HuH-7.5 (cell line): ENCODE measurements around the gene DNAJC25.
"Not testable (repeated sequence)": the region's sequence is repeated elsewhere in the genome, so short reads cannot be mapped to it uniquely, and the experiment has no call there.

Experiments used
- DNase-seq: peaks from one replicate; pipeline ENCODE4 v3.0.0; 2011; ENCODE audit warnings: low spot score

The DNAJC25 gene

GRCh38 chr9:111663301-111663823, 32.2 kb downstream of the DNAJC25 start:
- no peak for DNase-seq

- DNase-seq: no peak
Observed at GRCh38 chr9:111668026-111668573, 37.0 kb downstream of the DNAJC25 start.

- DNase-seq: not testable (repeated sequence)
Observed at GRCh38 chr9:111668601-111669000, 37.5 kb downstream of the DNAJC25 start.

GRCh38 chr9:111674319-111674718, 43.2 kb downstream of the DNAJC25 start:
- DNase-seq: no peak

GRCh38 chr9:111676116-111676515, 45.0 kb downstream of the DNAJC25 start:
- DNase-seq: no peak

- peak; percentile 45 for DNase-seq
Observed at GRCh38 chr9:111678293-111678692, 47.2 kb downstream of the DNAJC25 start.

- no peak for DNase-seq
Observed at GRCh38 chr9:111679199-111679598, 48.1 kb downstream of the DNAJC25 start.

GRCh38 chr9:111683392-111683791, 52.3 kb downstream of the DNAJC25 start:
- no peak for DNase-seq

- DNase-seq: no peak
Observed at GRCh38 chr9:111691672-111692329, 60.7 kb downstream of the DNAJC25 start.

- DNase-seq: no peak
Observed at GRCh38 chr9:111696796-111697195, 65.7 kb downstream of the DNAJC25 start.

GRCh38 chr9:111700776-111701175, 69.6 kb downstream of the DNAJC25 start:
- DNase-seq: no peak
